OCI-LY7 (cell line): ENCODE measurements around the gene RPS3. TPM values are rescaled to one million over a fixed set of nuclear protein-coding genes. Genes with fewer than 3 reads are reported as not detected.

Experiments used
- BruUV-seq: library from RNA; stranded (reverse); fragments of 400-500 nt; replicated peaks from 2 replicates; lab custom pipeline; 2021; lab: Mats Ljungman, UMichigan
- CTCF ChIA-PET: fragments of 300-600 bp; sonication (Branson Sonifier 250); formaldehyde crosslinking; loops from one replicate; lab custom pipeline; 2022; ENCODE audit warnings: antibody characterized with exemption; ENCODE audit not compliant: unreplicated experiment; lab: Charles Lee
- POLR2A ChIA-PET: fragments of 300-600 bp; sonication (Branson Sonifier 250); formaldehyde crosslinking; loops from one replicate; lab custom pipeline; 2022; ENCODE audit warnings: antibody characterized with exemption; lab: Charles Lee
- DNase-seq: peaks from one replicate; pipeline ENCODE4 v3.0.0-alpha.2; 2015; ENCODE audit warnings: low spot score
- H2AFZ ChIP-seq: fragments of 200-600 bp; sonication (generic), shearing (Covaris generic); 2 replicates; pipeline ENCODE4 v1.6.1; 2014; ENCODE audit warnings: mild to moderate bottlenecking, antibody characterized with exemption, low read length, moderate library complexity
- H3K27ac ChIP-seq: fragments of 200-600 bp; sonication (generic); 2 replicates; pipeline ENCODE4 v1.5.1; 2014; ENCODE audit warnings: mixed run types, low read depth, mild to moderate bottlenecking, moderate library complexity, low read length, inconsistent platforms; ENCODE audit not compliant: poor library complexity, severe bottlenecking
- H3K36me3 ChIP-seq: fragments of 200-600 bp; sonication (generic); 2 replicates; pipeline ENCODE4 v1.6.1; 2014; ENCODE audit warnings: mild to moderate bottlenecking, antibody characterized with exemption, low read length, moderate library complexity, mixed read lengths; ENCODE audit not compliant: insufficient read depth
- H3K4me1 ChIP-seq: fragments of 200-600 bp; sonication (generic); 2 replicates; pipeline ENCODE4 v1.5.1; 2014; ENCODE audit warnings: mild to moderate bottlenecking, low read length; ENCODE audit not compliant: insufficient read depth, poor library complexity, severe bottlenecking
- H3K4me2 ChIP-seq: fragments of 200-600 bp; sonication (generic); 2 replicates; pipeline ENCODE4 v1.6.1; 2014; ENCODE audit warnings: mild to moderate bottlenecking, low read length
- H3K4me3 ChIP-seq: fragments of 200-600 bp; sonication (generic); 2 replicates; pipeline ENCODE4 v1.5.1; 2014; ENCODE audit warnings: mild to moderate bottlenecking, low read depth, low read length; ENCODE audit not compliant: poor library complexity, severe bottlenecking
- H3K79me2 ChIP-seq: fragments of 200-600 bp; sonication (generic); 2 replicates; pipeline ENCODE4 v1.6.1; 2016; ENCODE audit warnings: low read depth, mild to moderate bottlenecking, low read length, moderate library complexity, mixed read lengths; ENCODE audit not compliant: insufficient read depth
- H3K9me2 ChIP-seq: fragments of 200-600 bp; sonication (generic); 2 replicates; pipeline ENCODE4 v1.6.1; 2016; ENCODE audit warnings: mild to moderate bottlenecking, low read length, mixed read lengths; ENCODE audit not compliant: insufficient read depth
- H3K9me3 ChIP-seq: fragments of 200-600 bp; sonication (generic); 2 replicates; pipeline ENCODE4 v1.6.1; 2014; ENCODE audit warnings: mild to moderate bottlenecking, mixed run types, low read length, mixed read lengths
- H4K20me1 ChIP-seq: fragments of 200-600 bp; sonication (generic); 2 replicates; pipeline ENCODE4 v1.6.1; 2014; ENCODE audit warnings: mild to moderate bottlenecking, antibody characterized with exemption, low read length, moderate library complexity, mixed read lengths; ENCODE audit not compliant: insufficient read depth
- CTCF ChIP-seq: fragments of 200-600 bp; sonication (generic); conservative IDR thresholded peaks from 2 replicates; pipeline ENCODE4 v1.5.1; 2014; ENCODE audit warnings: mild to moderate bottlenecking, antibody characterized with exemption, low read length, moderate library complexity, mixed read lengths
- EZH2phosphoT487 ChIP-seq: fragments of 200-600 bp; sonication (generic); IDR thresholded peaks from 2 replicates; pipeline ENCODE4 v1.6.1; 2018; ENCODE audit warnings: low read depth, borderline replicate concordance, mild to moderate bottlenecking, mixed run types, antibody characterized with exemption, low read length, moderate library complexity, mixed read lengths
- intact Hi-C: fragments of 100-400 bp; cut with micrococcal nuclease; formaldehyde crosslinking; loops from one replicate; pipeline ENCODE4 v1.10.0; 2022; ENCODE audit not compliant: unreplicated experiment
- total RNA-seq, 2 experiments: library from RNA; depleted of rRNA in 1 of 2; stranded (reverse); fragments of >200 nt in 1 of 2; shearing (Covaris generic) in 1 of 2; gene quantifications; 2 replicates each; pipeline ENCODE4 v1.2.3, GENCODE V29; 2014 to 2022

Gene RPS3
- total RNA-seq, 2 experiments from 2014 or later = 3,268 to 4,392 TPM

GRCh38 chr11:75426720-75427086 is 27.4 kb downstream of the RPS3 start:
- H3K9me3 ChIP-seq = no peaks in the 10 kb centered on the region
- no peak overlapping the region for H2AFZ ChIP-seq
- no peaks in the 10 kb centered on the region for H3K4me1 ChIP-seq
- H3K9me2 ChIP-seq = no peaks in the 10 kb centered on the region
- H3K4me2 ChIP-seq = no peak overlapping the region
- no peak overlapping the region for H3K27ac ChIP-seq
- H3K4me3 ChIP-seq = no peak overlapping the region
- no peak for DNase-seq
- POLR2A ChIA-PET = no interaction called here
- TF ChIP-seq EZH2phosphoT487 (no peak), CTCF (no peak)
- BruUV-seq = no TSS peak
- intact Hi-C loops = no loop called here
- CTCF ChIA-PET = no interaction called here
- H3K79me2 ChIP-seq = no peaks in the 10 kb centered on the region
- H3K36me3 ChIP-seq = no peaks in the 10 kb centered on the region
- H4K20me1 ChIP-seq = no peaks in the 10 kb centered on the region

- H3K9me2 ChIP-seq = no peaks in the 10 kb centered on the region
- ChIA-PET POLR2A (no interaction called here), CTCF (no interaction called here)
- H3K36me3 ChIP-seq = no peaks in the 10 kb centered on the region
- H3K4me3 ChIP-seq = no peak overlapping the region
- H4K20me1 ChIP-seq = no peaks in the 10 kb centered on the region
- no peak overlapping the region for H3K27ac ChIP-seq
- no peaks in the 10 kb centered on the region for H3K4me1 ChIP-seq
- no peaks in the 10 kb centered on the region for H3K9me3 ChIP-seq
- intact Hi-C loops = no loop called here
- BruUV-seq = no TSS peak
- no peak for DNase-seq
- no peaks in the 10 kb centered on the region for H3K79me2 ChIP-seq
- no peak overlapping the region for H3K4me2 ChIP-seq
- TF ChIP-seq EZH2phosphoT487 = no peak
- no peak overlapping the region for H2AFZ ChIP-seq
These were observed 27.9 kb downstream of the RPS3 start for GRCh38 chr11:75427181-75427580.

GRCh38 chr11:75428281-75428724 is 29.0 kb downstream of the RPS3 start:
- ChIA-PET POLR2A (interaction anchor here (0.5 kb wide), 1 partner anchor 1576 kb away, joined by 3 read pairs; no protein-coding TSS in a partner anchor), CTCF (no interaction called here)
- TF ChIP-seq EZH2phosphoT487 (no peak), CTCF (no peak)
- Histone ChIP-seq H2AFZ (no peak overlapping the region), H3K9me3 (no peaks in the 10 kb centered on the region), H3K36me3 (no peaks in the 10 kb centered on the region), H3K4me2 (peak overlapping the region; percentile 22; the same call in 1 of the 2 replicates), H4K20me1 (no peaks in the 10 kb centered on the region), H3K4me3 (peak overlapping the region; percentile 11), H3K79me2 (no peaks in the 10 kb centered on the region), H3K9me2 (no peaks in the 10 kb centered on the region), H3K27ac (no peak overlapping the region), H3K4me1 (no peaks in the 10 kb centered on the region)
- BruUV-seq = no TSS peak
- peak; percentile 51 for DNase-seq
- intact Hi-C loops = no loop called here
